ENCODE data around the gene DUSP11. TPM values are rescaled to one million over a fixed set of nuclear protein-coding genes. Genes with fewer than 3 reads are reported as not detected.

The DUSP11 gene
- total and polyA plus RNA-seq, 2 of the 13 experiments (the other 11 are each of a cell fraction or from before 2014, with no cell fraction given): 30.5 to 36.2 TPM

DNA sequence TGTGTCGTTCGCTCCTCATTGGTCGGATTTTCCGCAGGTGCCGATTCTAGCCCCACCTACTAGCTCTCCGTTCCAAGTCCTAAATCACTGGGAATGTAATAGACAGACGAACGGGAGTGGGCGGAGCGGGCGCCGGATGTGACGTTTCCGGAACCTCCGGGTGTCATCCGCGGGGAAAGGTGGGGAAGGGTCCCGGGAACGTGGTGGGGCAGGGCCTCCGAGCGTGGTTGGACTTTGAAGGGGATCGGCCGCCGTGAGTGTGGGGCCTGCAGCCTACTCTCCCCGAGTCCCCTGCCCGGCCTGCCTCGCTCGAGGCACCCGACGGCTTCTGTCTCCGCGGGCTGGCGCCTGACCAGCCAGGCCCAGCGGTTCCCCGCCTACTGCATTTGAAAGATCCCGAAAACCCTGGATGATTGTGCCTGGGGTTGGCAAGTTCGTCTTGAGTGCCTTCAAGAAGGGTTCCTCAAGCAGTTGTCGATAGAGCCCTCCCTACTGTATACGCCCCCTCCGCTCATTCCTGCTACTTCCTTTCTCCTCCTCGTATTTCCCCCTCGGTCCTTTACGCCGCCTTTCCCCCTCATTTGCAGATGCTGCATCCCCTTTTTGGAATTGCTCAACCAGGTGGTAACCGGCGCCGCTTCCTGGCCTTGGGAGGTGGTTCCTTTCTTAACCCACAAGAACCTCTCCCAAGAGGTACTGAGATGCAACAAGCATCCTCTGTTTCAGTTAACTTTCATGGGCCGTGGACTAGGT is 49.1 kb upstream of the DUSP11 start, which contains the start of gene STAMBP (continued):
- TF ChIP-seq, protein P1, sequence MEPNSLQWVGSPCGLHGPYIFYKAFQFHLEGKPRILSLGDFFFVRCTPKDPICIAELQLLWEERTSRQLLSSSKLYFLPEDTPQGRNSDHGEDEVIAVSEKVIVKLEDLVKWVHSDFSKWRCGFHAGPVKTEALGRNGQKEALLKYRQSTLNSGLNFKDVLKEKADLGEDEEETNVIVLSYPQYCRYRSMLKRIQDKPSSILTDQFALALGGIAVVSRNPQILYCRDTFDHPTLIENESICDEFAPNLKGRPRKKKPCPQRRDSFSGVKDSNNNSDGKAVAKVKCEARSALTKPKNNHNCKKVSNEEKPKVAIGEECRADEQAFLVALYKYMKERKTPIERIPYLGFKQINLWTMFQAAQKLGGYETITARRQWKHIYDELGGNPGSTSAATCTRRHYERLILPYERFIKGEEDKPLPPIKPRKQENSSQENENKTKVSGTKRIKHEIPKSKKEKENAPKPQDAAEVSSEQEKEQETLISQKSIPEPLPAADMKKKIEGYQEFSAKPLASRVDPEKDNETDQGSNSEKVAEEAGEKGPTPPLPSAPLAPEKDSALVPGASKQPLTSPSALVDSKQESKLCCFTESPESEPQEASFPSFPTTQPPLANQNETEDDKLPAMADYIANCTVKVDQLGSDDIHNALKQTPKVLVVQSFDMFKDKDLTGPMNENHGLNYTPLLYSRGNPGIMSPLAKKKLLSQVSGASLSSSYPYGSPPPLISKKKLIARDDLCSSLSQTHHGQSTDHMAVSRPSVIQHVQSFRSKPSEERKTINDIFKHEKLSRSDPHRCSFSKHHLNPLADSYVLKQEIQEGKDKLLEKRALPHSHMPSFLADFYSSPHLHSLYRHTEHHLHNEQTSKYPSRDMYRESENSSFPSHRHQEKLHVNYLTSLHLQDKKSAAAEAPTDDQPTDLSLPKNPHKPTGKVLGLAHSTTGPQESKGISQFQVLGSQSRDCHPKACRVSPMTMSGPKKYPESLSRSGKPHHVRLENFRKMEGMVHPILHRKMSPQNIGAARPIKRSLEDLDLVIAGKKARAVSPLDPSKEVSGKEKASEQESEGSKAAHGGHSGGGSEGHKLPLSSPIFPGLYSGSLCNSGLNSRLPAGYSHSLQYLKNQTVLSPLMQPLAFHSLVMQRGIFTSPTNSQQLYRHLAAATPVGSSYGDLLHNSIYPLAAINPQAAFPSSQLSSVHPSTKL (CRISPR knock-in tag; IDR thresholded peaks at IDR 0.05): peak; percentile 60
- TF ChIP-seq JUN (CRISPR knock-in tag; IDR thresholded peaks at IDR 0.05): no peak
- peak; percentile 93 for TF ChIP-seq SNAI1 (CRISPR knock-in tag; IDR thresholded peaks at IDR 0.05; ENCODE audit: borderline replicate concordance)
- TF ChIP-seq, protein P2, sequence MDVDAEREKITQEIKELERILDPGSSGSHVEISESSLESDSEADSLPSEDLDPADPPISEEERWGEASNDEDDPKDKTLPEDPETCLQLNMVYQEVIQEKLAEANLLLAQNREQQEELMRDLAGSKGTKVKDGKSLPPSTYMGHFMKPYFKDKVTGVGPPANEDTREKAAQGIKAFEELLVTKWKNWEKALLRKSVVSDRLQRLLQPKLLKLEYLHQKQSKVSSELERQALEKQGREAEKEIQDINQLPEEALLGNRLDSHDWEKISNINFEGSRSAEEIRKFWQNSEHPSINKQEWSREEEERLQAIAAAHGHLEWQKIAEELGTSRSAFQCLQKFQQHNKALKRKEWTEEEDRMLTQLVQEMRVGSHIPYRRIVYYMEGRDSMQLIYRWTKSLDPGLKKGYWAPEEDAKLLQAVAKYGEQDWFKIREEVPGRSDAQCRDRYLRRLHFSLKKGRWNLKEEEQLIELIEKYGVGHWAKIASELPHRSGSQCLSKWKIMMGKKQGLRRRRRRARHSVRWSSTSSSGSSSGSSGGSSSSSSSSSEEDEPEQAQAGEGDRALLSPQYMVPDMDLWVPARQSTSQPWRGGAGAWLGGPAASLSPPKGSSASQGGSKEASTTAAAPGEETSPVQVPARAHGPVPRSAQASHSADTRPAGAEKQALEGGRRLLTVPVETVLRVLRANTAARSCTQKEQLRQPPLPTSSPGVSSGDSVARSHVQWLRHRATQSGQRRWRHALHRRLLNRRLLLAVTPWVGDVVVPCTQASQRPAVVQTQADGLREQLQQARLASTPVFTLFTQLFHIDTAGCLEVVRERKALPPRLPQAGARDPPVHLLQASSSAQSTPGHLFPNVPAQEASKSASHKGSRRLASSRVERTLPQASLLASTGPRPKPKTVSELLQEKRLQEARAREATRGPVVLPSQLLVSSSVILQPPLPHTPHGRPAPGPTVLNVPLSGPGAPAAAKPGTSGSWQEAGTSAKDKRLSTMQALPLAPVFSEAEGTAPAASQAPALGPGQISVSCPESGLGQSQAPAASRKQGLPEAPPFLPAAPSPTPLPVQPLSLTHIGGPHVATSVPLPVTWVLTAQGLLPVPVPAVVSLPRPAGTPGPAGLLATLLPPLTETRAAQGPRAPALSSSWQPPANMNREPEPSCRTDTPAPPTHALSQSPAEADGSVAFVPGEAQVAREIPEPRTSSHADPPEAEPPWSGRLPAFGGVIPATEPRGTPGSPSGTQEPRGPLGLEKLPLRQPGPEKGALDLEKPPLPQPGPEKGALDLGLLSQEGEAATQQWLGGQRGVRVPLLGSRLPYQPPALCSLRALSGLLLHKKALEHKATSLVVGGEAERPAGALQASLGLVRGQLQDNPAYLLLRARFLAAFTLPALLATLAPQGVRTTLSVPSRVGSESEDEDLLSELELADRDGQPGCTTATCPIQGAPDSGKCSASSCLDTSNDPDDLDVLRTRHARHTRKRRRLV (CRISPR knock-in tag; IDR thresholded peaks at IDR 0.05): 0 out of 2 replicates have a peak, but pooled peaks have one; percentile 62
- TF ChIP-seq ZNF703 (CRISPR knock-in tag; IDR thresholded peaks at IDR 0.05; ENCODE audit: borderline replicate concordance): no peak
- 0 out of 2 replicates have a peak, but pooled peaks have one; percentile 77 for TF ChIP-seq SMYD3 (CRISPR knock-in tag; IDR thresholded peaks at IDR 0.05)
- peak; percentile 82 for TF ChIP-seq TOPORS (CRISPR knock-in tag; IDR thresholded peaks at IDR 0.05)
- TF ChIP-seq KAT8 (CRISPR knock-in tag; IDR thresholded peaks at IDR 0.05): peak; percentile 96
- peak; percentile 19; the same call in 1 of the 2 replicates for TF ChIP-seq ZNF256 (CRISPR knock-in tag; conservative IDR thresholded peaks at IDR 0.05)
- TF ChIP-seq NFIB (CRISPR knock-in tag; IDR thresholded peaks at IDR 0.05; ENCODE audit: borderline replicate concordance): no peak
- TF ChIP-seq, protein P3, sequence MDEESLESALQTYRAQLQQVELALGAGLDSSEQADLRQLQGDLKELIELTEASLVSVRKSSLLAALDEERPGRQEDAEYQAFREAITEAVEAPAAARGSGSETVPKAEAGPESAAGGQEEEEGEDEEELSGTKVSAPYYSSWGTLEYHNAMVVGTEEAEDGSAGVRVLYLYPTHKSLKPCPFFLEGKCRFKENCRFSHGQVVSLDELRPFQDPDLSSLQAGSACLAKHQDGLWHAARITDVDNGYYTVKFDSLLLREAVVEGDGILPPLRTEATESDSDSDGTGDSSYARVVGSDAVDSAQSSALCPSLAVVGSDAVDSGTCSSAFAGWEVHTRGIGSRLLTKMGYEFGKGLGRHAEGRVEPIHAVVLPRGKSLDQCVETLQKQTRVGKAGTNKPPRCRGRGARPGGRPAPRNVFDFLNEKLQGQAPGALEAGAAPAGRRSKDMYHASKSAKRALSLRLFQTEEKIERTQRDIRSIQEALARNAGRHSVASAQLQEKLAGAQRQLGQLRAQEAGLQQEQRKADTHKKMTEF (CRISPR knock-in tag; IDR thresholded peaks at IDR 0.05): peak; percentile 59; the same call in 1 of the 2 replicates
- TF ChIP-seq, protein P4, sequence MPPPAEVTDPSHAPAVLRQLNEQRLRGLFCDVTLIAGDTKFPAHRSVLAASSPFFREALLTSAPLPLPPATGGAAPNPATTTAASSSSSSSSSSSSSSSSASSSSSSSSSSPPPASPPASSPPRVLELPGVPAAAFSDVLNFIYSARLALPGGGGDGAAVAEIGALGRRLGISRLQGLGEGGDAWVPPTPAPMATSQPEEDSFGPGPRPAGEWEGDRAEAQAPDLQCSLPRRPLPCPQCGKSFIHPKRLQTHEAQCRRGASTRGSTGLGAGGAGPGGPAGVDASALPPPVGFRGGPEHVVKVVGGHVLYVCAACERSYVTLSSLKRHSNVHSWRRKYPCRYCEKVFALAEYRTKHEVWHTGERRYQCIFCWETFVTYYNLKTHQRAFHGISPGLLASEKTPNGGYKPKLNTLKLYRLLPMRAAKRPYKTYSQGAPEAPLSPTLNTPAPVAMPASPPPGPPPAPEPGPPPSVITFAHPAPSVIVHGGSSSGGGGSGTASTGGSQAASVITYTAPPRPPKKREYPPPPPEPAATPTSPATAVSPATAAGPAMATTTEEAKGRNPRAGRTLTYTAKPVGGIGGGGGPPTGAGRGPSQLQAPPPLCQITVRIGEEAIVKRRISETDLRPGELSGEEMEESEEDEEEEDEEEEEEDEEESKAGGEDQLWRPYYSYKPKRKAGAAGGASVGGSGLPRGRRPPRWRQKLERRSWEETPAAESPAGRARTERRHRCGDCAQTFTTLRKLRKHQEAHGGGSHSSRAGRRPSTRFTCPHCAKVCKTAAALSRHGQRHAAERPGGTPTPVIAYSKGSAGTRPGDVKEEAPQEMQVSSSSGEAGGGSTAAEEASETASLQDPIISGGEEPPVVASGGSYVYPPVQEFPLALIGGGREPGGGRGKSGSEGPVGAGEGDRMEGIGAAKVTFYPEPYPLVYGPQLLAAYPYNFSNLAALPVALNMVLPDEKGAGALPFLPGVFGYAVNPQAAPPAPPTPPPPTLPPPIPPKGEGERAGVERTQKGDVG (CRISPR knock-in tag; IDR thresholded peaks at IDR 0.05; ENCODE audit: borderline replicate concordance): no peak
- peak; percentile 89 for TF ChIP-seq GABPA (IDR thresholded peaks at IDR 0.05; ENCODE audit: low read depth, low read length)
- peak; percentile 98 for TF ChIP-seq GABPA (CRISPR knock-in tag; IDR thresholded peaks at IDR 0.05; ENCODE audit: low read depth)
- no peak for TF ChIP-seq MYNN (CRISPR knock-in tag; IDR thresholded peaks at IDR 0.05; ENCODE audit: low read depth)
